ENCODE data around the gene MEPCE.
"Not testable (repeated sequence)": the region's sequence is repeated elsewhere in the genome, so short reads cannot be mapped to it uniquely, and the experiment has no call there.

MEPCE gene

GRCh38 chr7:100429637-100430492, at the start of gene MEPCE:
Gene MEPCE, plus strand, starts transcription at chr7:100429831. Its CDS starts 188 bp downstream, at chr7:100430019.
- peak; percentile 12 to 69 for DNase-seq

- DNase-seq: no peak
These were observed 49.4 kb upstream of the MEPCE start for GRCh38 chr7:100380196-100380595.

- DNase-seq: not testable (repeated sequence)
These were observed 47.9 kb upstream of the MEPCE start for GRCh38 chr7:100381531-100382233.

- not testable (repeated sequence) for DNase-seq
These were observed 47.3 kb upstream of the MEPCE start for GRCh38 chr7:100382234-100382853.

GRCh38 chr7:100384628-100385294, 44.9 kb upstream of the MEPCE start:
- no peak for DNase-seq

GRCh38 chr7:100386940-100387339, 42.7 kb upstream of the MEPCE start:
- DNase-seq: no peak

- DNase-seq: no peak
These were observed 41.9 kb upstream of the MEPCE start for GRCh38 chr7:100387695-100388094.

GRCh38 chr7:100389437-100390088, 40.1 kb upstream of the MEPCE start:
- DNase-seq: no peak

- no peak for DNase-seq
These were observed 39.2 kb upstream of the MEPCE start for GRCh38 chr7:100390286-100391009.

GRCh38 chr7:100393233-100393905, 36.3 kb upstream of the MEPCE start:
- no peak for DNase-seq

- DNase-seq: no peak
These were observed 35.6 kb upstream of the MEPCE start for GRCh38 chr7:100394077-100394476.

- DNase-seq: no peak
These were observed 33.1 kb upstream of the MEPCE start for GRCh38 chr7:100396421-100396982.

- DNase-seq: no peak
These were observed 32.1 kb upstream of the MEPCE start for GRCh38 chr7:100397315-100398081.

GRCh38 chr7:100398239-100398638, 31.4 kb upstream of the MEPCE start:
- peak in 1 of 2 experiments; percentile 33 for DNase-seq

- DNase-seq: no peak
These were observed 29.6 kb upstream of the MEPCE start for GRCh38 chr7:100400041-100400440.

- no peak for DNase-seq
These were observed 29.0 kb upstream of the MEPCE start for GRCh38 chr7:100400656-100401055.

- DNase-seq: peak; percentile 71 to 79
These were observed 27.8 kb upstream of the MEPCE start for GRCh38 chr7:100401811-100402210.

GRCh38 chr7:100402241-100402640, 27.4 kb upstream of the MEPCE start:
- DNase-seq: peak; percentile 66 to 87

GRCh38 chr7:100406767-100407166, 22.9 kb upstream of the MEPCE start:
- no peak for DNase-seq

Data from cerebellar nuclear complex (tissue), 1 donor.